Caki2 (cell line): ENCODE results near the gene TEX22. TPM values are rescaled to one million over a fixed set of nuclear protein-coding genes. Genes with fewer than 3 reads are reported as not detected.

Source experiments
- DNase-seq: peaks from one replicate; pipeline ENCODE4 v3.0.0-alpha.2; 2015; ENCODE audit warnings: low read depth
- in situ Hi-C: cut with HindIII; loops from 2 replicates; pipeline ENCODE4 v1.10.0; 2016; ENCODE audit warnings: low sequenced_read_pairs, low pct_unique_long_range_greater_than_20kb, mixed read lengths
- total RNA-seq: library from RNA; depleted of rRNA; stranded (reverse); fragments of >200 nt; shearing (Covaris generic); gene quantifications from 2 replicates; pipeline ENCODE4 v1.2.3, GENCODE V29; 2014; ENCODE audit warnings: low replicate concordance

Gene TEX22
- total RNA-seq, 1 experiment from 2014 or later = 0.24 TPM

DNA sequence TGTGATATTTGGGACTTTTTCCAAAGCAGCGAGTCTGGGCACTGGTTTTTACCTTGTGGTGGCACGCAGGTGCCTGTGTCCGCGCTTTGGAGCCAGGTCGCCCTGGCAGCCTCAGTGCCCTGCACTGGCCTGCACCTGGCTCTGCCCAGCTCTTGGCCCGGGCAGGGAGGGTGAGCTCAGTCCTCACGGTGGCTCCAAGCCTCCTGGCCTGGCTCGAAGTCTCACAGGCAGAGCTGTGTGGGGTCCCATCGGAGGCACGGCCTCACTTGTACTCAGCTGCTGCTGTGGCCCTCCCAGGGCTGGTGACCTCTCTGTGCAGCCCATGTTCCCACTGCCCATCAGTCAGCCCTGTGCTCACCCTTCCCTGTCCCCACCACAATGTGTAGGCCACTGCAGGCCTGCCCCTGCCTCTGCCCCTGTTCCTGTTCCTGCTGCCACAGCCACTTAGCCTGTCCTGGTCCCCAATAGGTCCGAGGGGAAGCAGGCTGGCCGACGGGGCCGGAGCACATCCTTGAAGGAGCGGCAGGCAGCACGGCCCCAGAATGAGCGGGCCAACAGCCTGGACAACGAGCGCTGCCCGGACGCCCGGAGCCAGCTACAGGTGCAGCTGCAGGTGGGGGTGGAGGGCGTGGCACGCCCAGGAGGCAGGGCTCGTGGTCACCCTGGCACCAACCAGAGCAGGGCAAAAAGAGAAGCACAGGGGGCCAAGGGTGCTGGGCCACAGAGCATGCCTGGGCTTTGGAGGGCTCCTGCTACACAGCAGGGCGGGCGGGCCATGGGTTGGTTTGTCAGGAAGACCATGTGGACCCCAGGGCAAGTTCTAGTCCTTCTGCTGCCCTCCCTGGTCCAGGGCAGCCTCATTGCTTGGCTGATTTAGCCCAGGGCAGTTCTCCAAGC, 16.6 kb upstream of the TEX22 start:
- in situ Hi-C loops = no loop called here
- no peak for DNase-seq

GRCh38 chr14:105382343-105383082, 15.8 kb upstream of the TEX22 start:
- in situ Hi-C loops = no loop called here
- DNase-seq = no peak

GRCh38 chr14:105383083-105383730, 15.1 kb upstream of the TEX22 start:
- no peak for DNase-seq
- in situ Hi-C loops = no loop called here

GRCh38 chr14:105384041-105384557, 14.2 kb upstream of the TEX22 start:
- no peak for DNase-seq
- in situ Hi-C loops = no loop called here

DNA sequence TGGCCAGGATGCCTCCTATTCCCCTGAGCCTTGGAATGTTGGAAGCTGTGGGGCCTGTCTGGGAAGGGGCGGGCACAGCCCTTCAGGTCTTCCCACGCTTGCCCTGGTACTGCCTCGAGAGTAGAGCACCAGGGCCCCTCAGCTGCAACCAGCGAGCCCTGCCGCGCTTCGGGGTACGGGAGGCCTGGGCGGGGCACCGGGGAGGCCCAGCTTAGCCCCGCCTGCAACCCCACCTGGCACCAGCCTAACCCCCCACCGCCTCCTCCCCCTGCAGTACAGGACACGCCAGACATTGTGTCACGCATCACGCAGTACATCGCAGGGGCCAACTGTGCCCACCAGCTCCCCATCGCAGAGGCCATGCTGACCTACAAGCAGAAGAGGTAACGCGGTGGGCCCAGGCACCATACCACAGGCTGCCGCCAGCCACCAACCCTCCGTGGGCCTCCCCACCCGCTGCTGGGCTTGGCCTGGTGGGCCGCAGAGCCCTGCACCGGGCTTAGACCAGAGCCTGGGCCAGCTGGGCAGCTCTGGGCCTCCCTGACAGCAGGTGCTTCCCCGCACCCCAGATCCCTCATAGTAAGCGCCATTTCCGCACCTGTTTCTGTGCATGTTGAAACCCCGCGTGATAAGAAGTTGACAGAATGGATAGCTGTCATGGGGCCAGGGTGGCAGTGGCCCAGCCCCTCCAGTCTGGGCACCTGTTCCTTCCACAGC, 13.6 kb upstream of the TEX22 start:
- in situ Hi-C loops = no loop called here

DNA sequence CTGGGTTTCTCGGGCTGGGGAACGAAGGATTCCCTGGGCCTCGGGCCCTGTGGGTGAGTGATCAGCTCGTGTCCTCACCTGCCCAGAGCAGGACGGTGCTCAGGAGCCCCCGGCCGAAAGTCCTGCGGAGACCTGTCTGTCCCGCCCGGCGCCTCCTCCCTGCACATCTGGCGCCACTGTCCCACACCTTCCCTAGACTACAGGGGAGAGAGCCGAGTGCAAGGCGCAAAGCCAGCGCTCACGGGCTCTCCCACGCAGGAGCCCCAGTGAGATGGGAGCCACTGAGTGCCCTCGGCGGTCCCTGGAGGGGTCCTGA, 13.1 kb upstream of the TEX22 start:
- in situ Hi-C loops = no loop called here
- DNase-seq = no peak

More for the DNA sequence above, 13.6 kb upstream of the TEX22 start:
- no peak for DNase-seq

- in situ Hi-C loops = no loop called here
Measured at GRCh38 chr14:105385698-105386365, 12.5 kb upstream of the TEX22 start.

GRCh38 chr14:105386581-105387529, 11.5 kb upstream of the TEX22 start:
- in situ Hi-C loops = no loop called here

More at GRCh38 chr14:105385698-105386365, 12.5 kb upstream of the TEX22 start:
- DNase-seq = no peak

DNA sequence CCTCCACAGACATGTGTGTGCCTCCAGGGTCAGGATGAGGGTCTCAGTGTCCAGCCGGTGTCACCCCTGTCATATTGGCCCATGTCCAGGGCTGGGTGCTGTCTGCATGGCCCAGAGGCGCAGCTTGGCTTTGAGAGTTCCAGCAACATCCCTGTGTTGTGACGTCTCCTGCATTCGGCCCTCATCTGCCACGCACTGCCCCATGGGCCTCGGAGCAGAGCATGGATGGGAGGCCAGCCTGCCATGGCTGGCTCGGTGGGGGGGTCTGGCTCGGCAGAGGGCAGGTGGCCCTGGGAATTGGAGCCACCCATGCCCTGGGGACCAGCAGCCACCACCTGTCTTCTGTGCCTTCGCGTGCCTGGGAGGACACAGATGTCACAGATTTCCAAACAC, 10.8 kb upstream of the TEX22 start:
- in situ Hi-C loops = no loop called here
- no peak for DNase-seq

More at GRCh38 chr14:105386581-105387529, 11.5 kb upstream of the TEX22 start:
- no peak for DNase-seq

DNA sequence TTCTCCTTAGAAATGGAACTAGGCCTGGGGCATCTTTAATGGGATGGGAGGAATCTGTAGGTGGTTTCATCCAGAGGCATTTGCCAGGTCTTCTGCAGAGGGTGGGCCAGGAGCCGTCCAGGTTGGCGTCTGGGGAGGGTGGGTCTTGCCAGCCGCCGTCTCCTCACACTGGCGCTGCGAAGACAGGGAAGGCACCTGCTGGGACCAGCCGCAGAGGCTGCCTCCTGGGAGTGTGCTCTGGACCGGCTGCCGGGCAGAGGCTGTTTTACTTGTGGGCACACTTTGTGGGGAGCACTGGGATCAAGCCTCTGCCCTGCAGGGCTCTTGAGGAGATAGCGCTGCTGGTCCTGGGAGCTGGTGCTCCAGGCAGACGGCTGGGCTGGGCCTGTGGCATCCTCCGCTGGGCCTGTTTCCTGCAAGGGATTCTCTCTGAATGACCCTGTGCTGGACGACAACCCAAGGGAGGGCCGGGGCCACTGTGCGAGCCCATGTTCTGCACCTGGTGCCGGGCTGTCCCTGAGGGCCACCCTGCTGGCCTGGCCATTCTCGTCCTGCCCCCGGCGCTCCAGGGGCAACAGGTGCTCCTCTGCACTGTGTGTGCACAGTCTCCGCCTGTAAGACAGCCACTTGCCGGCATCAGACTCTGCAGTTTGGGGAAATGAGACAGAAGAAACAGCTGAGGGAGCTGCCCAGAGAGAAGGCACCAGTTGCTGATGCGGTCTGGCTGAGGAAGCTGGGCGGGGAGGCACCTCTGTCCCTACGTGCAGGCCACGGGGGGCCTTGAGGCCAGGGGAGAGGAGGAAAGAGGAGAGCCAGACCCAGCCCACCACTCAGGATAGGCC, 10.0 kb upstream of the TEX22 start:
- in situ Hi-C loops = no loop called here
- no peak for DNase-seq

GRCh38 chr14:105388976-105389375, 9.4 kb upstream of the TEX22 start:
- no peak for DNase-seq
- in situ Hi-C loops = no loop called here

DNA sequence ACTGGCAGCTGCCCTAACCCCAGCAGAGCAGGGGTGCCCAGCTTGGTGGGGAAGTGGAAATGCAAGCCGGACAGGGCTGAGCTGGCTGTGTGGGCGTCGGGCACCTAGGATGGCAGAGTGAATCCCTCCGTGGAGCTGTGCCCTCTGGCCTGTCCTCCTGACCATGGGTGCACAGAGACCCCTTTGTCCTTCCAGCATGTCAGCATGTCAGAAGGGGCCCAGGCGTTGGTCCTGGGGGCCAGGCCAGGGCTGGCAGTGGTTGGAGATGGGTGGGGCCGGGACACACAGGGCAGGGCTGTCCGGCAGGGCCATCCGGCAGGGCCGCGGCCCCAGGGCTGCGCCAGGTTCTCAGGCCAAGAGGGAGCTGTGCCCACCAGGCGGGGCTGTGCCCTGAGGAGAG, 8.8 kb upstream of the TEX22 start:
- no peak for DNase-seq
- in situ Hi-C loops = no loop called here

DNA sequence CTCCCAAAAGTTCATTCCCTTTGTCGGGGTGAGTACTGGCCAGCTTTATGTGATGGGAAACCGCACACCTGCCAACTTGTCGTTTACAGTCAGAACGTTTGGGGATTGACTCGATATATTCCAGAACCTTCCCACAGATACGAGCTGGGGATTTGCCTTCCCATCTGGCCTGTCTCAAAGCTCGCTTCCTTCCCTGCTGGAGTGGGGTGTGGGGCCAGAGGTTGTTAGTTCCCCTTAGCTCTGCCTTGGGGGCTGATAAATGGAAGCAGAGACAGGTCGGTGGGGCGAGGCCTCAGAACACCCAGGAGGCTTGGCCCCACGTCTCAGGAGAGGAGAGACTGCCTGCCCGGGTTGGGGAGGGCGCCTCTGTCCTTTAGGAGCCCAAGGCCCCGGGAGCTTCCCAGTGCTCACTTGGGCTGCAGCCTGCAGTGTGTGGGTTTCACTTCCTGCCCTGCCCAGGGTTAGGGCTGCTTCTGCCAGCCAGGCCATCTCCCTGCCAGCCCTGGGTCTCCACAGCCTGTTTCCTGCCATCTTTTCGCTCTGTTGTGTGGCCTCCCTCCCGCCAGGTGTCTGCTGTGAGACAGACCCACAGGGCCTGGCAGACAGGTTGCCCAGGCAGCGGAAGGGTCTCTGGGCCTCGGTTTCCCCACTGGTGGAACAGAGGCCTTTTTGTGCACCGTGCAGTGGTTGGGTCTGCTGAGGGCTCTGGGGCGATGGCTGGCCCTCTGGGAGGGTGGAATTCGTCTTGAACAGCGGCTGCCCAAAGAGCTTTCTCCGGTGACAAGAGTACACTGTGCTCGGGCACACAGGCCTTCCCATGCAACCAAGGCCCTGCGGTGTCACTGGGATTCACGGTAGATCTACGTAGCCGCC, 8.1 kb upstream of the TEX22 start:
- DNase-seq = no peak
- in situ Hi-C loops = no loop called here

GRCh38 chr14:105390849-105391500, 7.4 kb upstream of the TEX22 start:
- in situ Hi-C loops = no loop called here

GRCh38 chr14:105391541-105391940, 6.8 kb upstream of the TEX22 start:
- in situ Hi-C loops = no loop called here
- DNase-seq = no peak

More at GRCh38 chr14:105390849-105391500, 7.4 kb upstream of the TEX22 start:
- no peak for DNase-seq
